HL-60 (cell line): ENCODE results near the gene UBE2D4.

Source experiments
- POLR2AphosphoS5 ChIP-seq: IDR thresholded peaks from 2 replicates; pipeline ENCODE4 v1.6.1; 2012; ENCODE audit warnings: low read depth
- TF ChIP-seq, protein P1 (sequence below): IDR thresholded peaks from one replicate; pipeline ENCODE4 v1.5.1; 2011; ENCODE audit warnings: low read length, control low read depth, inconsistent platforms; ENCODE audit not compliant: insufficient read depth

DNA sequence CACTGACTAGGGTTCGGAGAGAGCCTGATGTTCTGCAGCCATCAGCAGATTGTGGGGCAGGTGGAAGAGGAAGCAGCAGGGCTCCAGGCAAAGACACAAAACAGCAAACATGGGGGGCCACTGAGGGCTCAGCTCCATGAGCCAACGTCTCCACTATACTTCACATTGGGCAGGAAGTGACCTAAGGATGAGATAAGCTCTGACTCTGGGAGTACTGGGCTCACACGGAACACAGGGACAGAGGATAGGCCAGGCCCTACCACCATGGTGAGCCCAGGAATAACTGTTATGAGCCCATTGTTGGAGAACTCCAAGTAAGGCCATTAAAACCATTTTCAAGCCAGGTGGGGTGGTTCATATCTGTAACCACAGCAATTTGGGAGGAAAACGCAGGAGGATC lies 42.0 kb upstream of the UBE2D4 start:
- TF ChIP-seq POLR2AphosphoS5: no peak
- TF ChIP-seq, protein P1, sequence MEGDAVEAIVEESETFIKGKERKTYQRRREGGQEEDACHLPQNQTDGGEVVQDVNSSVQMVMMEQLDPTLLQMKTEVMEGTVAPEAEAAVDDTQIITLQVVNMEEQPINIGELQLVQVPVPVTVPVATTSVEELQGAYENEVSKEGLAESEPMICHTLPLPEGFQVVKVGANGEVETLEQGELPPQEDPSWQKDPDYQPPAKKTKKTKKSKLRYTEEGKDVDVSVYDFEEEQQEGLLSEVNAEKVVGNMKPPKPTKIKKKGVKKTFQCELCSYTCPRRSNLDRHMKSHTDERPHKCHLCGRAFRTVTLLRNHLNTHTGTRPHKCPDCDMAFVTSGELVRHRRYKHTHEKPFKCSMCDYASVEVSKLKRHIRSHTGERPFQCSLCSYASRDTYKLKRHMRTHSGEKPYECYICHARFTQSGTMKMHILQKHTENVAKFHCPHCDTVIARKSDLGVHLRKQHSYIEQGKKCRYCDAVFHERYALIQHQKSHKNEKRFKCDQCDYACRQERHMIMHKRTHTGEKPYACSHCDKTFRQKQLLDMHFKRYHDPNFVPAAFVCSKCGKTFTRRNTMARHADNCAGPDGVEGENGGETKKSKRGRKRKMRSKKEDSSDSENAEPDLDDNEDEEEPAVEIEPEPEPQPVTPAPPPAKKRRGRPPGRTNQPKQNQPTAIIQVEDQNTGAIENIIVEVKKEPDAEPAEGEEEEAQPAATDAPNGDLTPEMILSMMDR: no peak
